Neural cell (in vitro differentiated cells): ENCODE measurements around the gene CDC42BPB. TPM values are rescaled to one million over a fixed set of nuclear protein-coding genes. Genes with fewer than 3 reads are reported as not detected.

Experiments used
- H2AFZ ChIP-seq: fragments of 200-600, 300-800 bp; sonication (generic), shearing (Covaris generic); 2 replicates; pipeline ENCODE4 v1.6.0; 2014; ENCODE audit warnings: low read depth, mild to moderate bottlenecking, antibody characterized with exemption, low read length, moderate library complexity
- H3F3A ChIP-seq: fragments of 200-600 bp; shearing (Covaris generic); 2 replicates; pipeline ENCODE4 v1.6.1; 2016; ENCODE audit warnings: mild to moderate bottlenecking, moderate library complexity, mixed read lengths, antibody characterized with exemption, low read length; ENCODE audit not compliant: insufficient read depth, poor library complexity, severe bottlenecking
- H3K27ac ChIP-seq: fragments of 200-600, 300-800 bp; sonication (generic), shearing (Covaris generic); 2 replicates; pipeline ENCODE4 v1.5.1; 2014; ENCODE audit warnings: mild to moderate bottlenecking, low read length, moderate library complexity
- H3K27me3 ChIP-seq: fragments of 300-800, 200-600 bp; sonication (generic), shearing (Covaris generic); 2 replicates; pipeline ENCODE4 v1.6.0; 2014; ENCODE audit warnings: mild to moderate bottlenecking, low read depth, low read length, moderate library complexity; ENCODE audit not compliant: insufficient read depth
- H3K36me3 ChIP-seq: fragments of 300-800, 200-600 bp; sonication (generic), shearing (Covaris generic); 2 replicates; pipeline ENCODE4 v1.5.1; 2014; ENCODE audit warnings: mild to moderate bottlenecking, antibody characterized with exemption, low read length, moderate library complexity; ENCODE audit not compliant: insufficient read depth
- H3K4me2 ChIP-seq: fragments of 300-800, 200-600 bp; sonication (generic), shearing (Covaris generic); 2 replicates; pipeline ENCODE4 v1.6.0; 2014; ENCODE audit warnings: mild to moderate bottlenecking, low read length
- H3K4me3 ChIP-seq: fragments of 300-800, 200-600 bp; sonication (generic), shearing (Covaris generic); 2 replicates; pipeline ENCODE4 v1.5.1; 2014; ENCODE audit warnings: mild to moderate bottlenecking, low read length, moderate library complexity
- H3K79me2 ChIP-seq: fragments of 200-600 bp; shearing (Covaris generic); replicated peaks from 2 replicates; pipeline ENCODE4 v1.6.0; 2014; ENCODE audit warnings: mild to moderate bottlenecking, low read length, moderate library complexity; ENCODE audit not compliant: insufficient read depth
- H3K9ac ChIP-seq: fragments of 300-800, 200-600 bp; sonication (generic), shearing (Covaris generic); 2 replicates; pipeline ENCODE4 v1.6.1; 2016; ENCODE audit warnings: mild to moderate bottlenecking, low read length, mixed read lengths
- H3K9me2 ChIP-seq: fragments of 200-600 bp; shearing (Covaris generic); 2 replicates; pipeline ENCODE4 v1.6.1; 2016; ENCODE audit warnings: mild to moderate bottlenecking, low read length, mixed read lengths; ENCODE audit not compliant: insufficient read depth
- H3K9me3 ChIP-seq: fragments of 200-600, 300-800 bp; sonication (generic), shearing (Covaris generic); 2 replicates; pipeline ENCODE4 v1.6.1; 2016; ENCODE audit warnings: mild to moderate bottlenecking, mixed run types, low read length, moderate library complexity, mixed read lengths
- H4K20me1 ChIP-seq: fragments of 200-600 bp; shearing (Covaris generic); 2 replicates; pipeline ENCODE4 v1.6.1; 2016; ENCODE audit warnings: mild to moderate bottlenecking, mixed run types; ENCODE audit not compliant: insufficient read depth
- EP300 ChIP-seq: fragments of 450-650 bp; conservative IDR thresholded peaks from 2 replicates; pipeline ENCODE4 v1.6.1; 2014; ENCODE audit warnings: antibody characterized with exemption, mild to moderate bottlenecking, moderate library complexity; ENCODE audit not compliant: poor library complexity, severe bottlenecking
- polyA plus RNA-seq: library from polyadenylated mRNA; depleted of rRNA; stranded (reverse); fragments of >200 nt; gene quantifications from 2 replicates; pipeline ENCODE4 v1.2.3, GENCODE V29; 2014

CDC42BPB gene
- polyA plus RNA-seq, 1 donor from 2014 or later = 43.8 TPM

DNA sequence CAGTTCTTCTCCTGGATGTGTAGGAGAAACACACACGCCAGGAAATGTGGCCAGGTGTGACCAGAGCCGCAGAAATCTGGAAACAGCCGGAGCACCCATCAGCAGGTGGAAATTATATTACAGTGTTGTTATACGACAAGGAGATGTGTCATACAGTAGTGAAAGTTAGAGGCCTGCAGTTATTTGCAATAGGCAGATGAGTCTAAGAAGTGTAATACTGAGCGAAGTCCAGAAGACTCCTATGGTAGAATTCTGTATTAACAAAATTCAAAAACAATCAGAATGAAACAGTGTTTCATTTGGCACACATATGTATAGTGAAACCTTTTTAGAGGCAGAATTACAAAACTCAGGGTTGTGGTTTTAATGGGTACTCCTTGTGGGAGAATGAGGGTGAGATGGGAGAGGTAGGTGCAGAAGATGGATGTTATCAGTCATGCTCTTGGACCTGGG lies 174.2 kb downstream of the CDC42BPB start:
- no peak for TF ChIP-seq EP300
- Histone ChIP-seq H3K9ac (no peak overlapping the region), H3K4me2 (no peak overlapping the region), H3K36me3 (no peaks in the 10 kb centered on the region), H3K9me2 (no peaks in the 10 kb centered on the region), H3K27me3 (no peaks in the 10 kb centered on the region), H3K9me3 (no peaks in the 10 kb centered on the region), H4K20me1 (no peaks in the 10 kb centered on the region), H2AFZ (no peak overlapping the region), H3F3A (no peaks in the 10 kb centered on the region), H3K79me2 (no peaks in the 10 kb centered on the region), H3K27ac (no peak overlapping the region), H3K4me3 (no peak overlapping the region)

Other genes starting within 250 kb of the CDC42BPB start
- gene AMN, start 134.9 kb downstream of the CDC42BPB start, polyA plus RNA-seq = 0.15 and 1.3 TPM in 2 replicates
- not detected in 2 replicates for gene LBHD2, start 26.7 kb upstream of the CDC42BPB start, polyA plus RNA-seq
- not detected in 2 replicates for gene EXOC3L4, start 37.2 kb upstream of the CDC42BPB start, polyA plus RNA-seq
- gene TNFAIP2, start 65.9 kb upstream of the CDC42BPB start, polyA plus RNA-seq = 1.8 and 6.1 TPM in 2 replicates